ENCODE results near the gene CATSPERB. TPM values are rescaled to one million over a fixed set of nuclear protein-coding genes. Genes with fewer than 3 reads are reported as not detected.
A peak's percentile ranks its signal among the peaks of the same experiment; 100 is the strongest.

Gene CATSPERB, protein sequence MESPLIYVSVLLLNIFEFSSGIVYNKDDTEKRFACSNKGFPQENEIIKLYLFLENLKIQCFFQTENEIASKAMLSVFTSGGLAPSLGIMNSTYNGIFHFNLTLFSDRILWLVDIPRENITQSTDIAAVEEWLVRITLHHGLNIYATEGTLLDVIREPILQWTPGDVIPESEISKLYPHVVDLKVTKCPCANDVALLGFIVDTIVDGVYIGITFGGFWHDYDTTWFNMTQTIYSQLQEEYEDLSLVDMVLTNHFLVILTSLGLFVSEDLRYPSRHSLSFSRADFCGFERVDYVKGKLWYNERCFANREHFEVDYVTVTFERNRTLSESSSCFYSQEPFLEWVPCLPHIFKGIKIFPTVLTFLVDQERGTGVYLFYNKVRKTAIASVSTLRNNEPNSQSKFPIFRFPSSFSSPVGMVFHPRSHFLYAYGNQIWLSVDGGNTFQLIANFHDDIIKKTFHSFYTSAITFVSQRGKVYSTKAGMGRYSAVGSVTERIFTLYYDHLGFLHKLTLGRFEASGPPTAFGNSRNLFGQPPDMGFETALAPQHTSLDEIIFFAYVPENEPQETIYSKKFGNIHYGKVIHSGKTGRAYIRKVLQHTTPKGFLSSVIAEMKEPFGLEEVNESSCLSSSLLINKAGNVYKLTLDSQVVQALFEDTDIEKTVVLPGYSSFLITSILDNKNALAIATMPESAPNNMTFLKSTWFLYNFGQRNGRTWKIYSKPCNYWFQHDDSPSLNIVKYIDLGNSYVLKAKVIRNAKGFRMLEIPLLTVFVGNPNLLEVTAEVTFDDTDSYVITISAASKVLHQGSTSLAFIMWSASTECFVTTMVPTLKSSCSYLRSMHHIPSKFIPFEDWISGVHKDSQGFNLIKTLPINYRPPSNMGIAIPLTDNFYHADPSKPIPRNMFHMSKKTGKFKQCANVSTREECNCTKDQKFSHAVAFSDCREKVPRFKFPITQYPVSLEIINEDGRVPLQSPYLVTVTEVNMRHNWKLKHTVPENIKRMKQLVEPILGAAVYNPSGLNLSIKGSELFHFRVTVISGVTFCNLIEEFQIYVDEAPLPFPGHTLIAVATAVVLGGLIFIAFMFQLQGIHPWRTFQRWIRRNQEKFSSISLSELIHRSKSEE
- 1 to 10 TPM in 3 of 4 donors, under 1 TPM in 1; 0.29 to 4.1 (median 2.6) TPM for total RNA-seq

DNA sequence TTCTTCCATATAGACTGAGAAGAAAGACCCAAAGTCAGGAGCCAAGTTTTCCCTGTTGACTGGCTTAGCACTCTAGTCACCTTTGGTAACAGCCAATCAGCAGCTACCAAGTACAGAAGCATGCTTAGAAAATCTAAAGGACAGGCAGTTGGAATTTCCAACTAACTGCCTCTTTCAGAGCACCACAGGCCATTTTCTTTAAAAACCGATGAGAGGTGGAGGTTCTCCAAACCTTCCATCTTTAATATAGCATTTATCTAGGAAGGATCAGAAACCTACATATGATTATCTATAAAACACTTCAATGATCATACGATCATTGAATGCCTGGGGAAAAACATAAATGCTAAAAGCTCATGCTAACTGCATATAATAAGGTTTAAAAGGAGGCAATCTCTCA, at the start of gene CATSPERB:
TSS of gene CATSPERB (minus strand) at position 101 of the 400 bp plus-strand sequence. CDS start 2,607 bp downstream, outside the sequence.
- no peaks in the 10 kb centered on the region for H3K36me3 ChIP-seq
- H3K9me3 ChIP-seq: no peaks in the 10 kb centered on the region
- H3K4me1 ChIP-seq: peaks cover 0 to 15% of the 10 kb centered on the region in 2 donors
- intact Hi-C loops (cut with DNase I; ENCODE audit: low total_unique reads): no loop called here
- peak within 1 kb of the TSS; percentile 67 to 80 for H3K27ac ChIP-seq
- TF ChIP-seq, protein P1, sequence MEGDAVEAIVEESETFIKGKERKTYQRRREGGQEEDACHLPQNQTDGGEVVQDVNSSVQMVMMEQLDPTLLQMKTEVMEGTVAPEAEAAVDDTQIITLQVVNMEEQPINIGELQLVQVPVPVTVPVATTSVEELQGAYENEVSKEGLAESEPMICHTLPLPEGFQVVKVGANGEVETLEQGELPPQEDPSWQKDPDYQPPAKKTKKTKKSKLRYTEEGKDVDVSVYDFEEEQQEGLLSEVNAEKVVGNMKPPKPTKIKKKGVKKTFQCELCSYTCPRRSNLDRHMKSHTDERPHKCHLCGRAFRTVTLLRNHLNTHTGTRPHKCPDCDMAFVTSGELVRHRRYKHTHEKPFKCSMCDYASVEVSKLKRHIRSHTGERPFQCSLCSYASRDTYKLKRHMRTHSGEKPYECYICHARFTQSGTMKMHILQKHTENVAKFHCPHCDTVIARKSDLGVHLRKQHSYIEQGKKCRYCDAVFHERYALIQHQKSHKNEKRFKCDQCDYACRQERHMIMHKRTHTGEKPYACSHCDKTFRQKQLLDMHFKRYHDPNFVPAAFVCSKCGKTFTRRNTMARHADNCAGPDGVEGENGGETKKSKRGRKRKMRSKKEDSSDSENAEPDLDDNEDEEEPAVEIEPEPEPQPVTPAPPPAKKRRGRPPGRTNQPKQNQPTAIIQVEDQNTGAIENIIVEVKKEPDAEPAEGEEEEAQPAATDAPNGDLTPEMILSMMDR (IDR thresholded peaks at IDR 0.05): no peak
- TF ChIP-seq POLR2A (IDR thresholded peaks at IDR 0.05): no peak
- H3K27me3 ChIP-seq: no peaks in the 10 kb centered on the region
- no peak within 1 kb of the TSS for H3K4me3 ChIP-seq
- DNase-seq: no peak

DNA sequence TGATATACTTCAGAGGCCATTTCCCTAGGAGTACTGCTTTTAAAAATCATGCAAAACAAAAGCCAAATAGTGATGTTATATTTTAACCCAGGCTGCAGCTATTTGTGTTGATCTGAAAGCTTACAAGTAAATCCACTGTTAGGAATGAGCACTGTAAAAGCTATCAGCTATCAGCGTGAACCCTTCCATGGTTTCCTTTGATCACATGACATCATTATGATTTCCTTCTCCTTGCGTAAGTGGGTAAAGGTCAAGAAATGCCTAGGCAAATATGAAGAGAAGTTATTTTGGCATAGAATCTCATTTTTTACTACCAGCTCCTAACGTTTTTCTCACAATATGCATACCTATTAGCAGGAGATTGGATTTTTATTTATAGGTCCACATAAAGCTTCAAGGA, 48.6 kb upstream of the CATSPERB start:
- intact Hi-C loops (cut with DNase I; ENCODE audit: low total_unique reads): no loop called here
- Histone ChIP-seq H3K27ac (no peak overlapping the region), H3K4me1 (no peaks in the 10 kb centered on the region), H3K27me3 (no peaks in the 10 kb centered on the region), H3K9me3 (no peaks in the 10 kb centered on the region), H3K4me3 (no peak overlapping the region), H3K36me3 (no peaks in the 10 kb centered on the region)
- TF ChIP-seq, protein P1 (IDR thresholded peaks at IDR 0.05): no peak
- TF ChIP-seq POLR2A (IDR thresholded peaks at IDR 0.05): no peak
- no peak for DNase-seq

DNA sequence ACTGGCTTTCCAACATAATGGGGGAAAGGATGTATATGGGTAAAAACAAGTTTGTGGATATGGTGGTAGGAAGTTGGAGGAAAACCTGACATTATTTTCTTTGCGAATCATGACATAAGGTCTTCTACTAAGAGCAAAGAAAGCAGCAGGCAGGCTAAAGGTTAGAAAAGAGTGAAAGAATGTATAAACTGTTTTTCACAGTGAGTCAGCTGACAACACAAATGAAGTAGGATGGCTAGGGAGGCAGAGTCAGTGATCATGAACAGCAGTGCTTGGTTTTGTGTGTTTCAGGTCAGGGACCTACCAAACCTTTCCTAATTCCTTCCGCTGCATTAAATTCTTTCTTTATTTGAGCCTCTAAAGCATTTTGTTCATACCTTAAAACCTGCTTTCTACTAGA, 46.3 kb upstream of the CATSPERB start:
- H3K27me3 ChIP-seq: no peaks in the 10 kb centered on the region
- H3K36me3 ChIP-seq: no peaks in the 10 kb centered on the region
- DNase-seq: no peak
- H3K4me3 ChIP-seq: no peak overlapping the region
- H3K9me3 ChIP-seq: no peaks in the 10 kb centered on the region
- intact Hi-C loops (cut with DNase I; ENCODE audit: low total_unique reads): no loop called here
- H3K27ac ChIP-seq: no peak overlapping the region
- TF ChIP-seq, protein P1 (IDR thresholded peaks at IDR 0.05): no peak
- TF ChIP-seq POLR2A (IDR thresholded peaks at IDR 0.05): no peak
- no peaks in the 10 kb centered on the region for H3K4me1 ChIP-seq

DNA sequence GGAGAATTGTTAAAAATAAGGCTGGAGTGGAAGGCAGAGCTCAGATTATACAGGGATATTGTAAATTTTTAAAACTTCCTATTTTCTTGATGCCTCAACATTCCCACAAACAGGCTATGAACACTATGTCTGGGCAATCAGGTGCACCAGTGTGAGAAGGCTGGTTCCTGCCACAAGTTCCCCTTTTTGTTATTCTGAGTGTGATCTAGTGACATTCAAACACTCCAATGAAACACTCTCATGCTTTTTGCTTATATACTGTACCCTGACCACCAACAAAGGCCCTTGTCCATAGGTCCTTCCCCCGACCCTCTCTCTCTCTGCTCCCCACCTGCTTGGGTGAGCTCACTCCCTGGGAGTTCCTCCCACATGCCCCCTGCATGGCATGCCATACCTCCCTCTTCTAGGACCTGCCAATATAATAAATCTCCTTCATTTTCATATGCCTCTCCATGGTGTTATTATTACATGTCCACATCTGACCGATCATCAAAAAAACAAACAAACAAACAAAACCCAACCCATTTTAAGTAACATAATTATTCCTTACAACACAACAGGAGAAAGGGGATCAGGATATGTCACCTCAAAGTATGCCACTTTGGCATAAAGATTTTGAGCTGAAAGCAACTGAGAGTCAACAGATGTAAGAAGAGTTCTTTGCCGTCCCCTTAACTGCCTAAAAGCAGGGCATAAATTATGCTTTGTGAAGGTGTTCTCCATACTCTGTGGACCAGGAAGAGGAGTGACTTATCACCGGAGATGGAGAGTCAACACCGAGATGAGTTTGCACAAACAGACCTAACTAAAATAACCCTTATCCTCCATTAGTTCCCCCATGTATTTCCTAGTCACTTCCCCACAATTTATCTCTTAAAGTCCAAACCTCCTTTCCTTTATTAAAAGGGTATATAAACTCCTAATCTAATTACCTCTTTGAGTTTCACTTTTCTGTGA, 42.5 kb upstream of the CATSPERB start:
- DNase-seq: no peak
- intact Hi-C loops (cut with DNase I; ENCODE audit: low total_unique reads): no loop called here
- no peaks in the 10 kb centered on the region for H3K9me3 ChIP-seq
- no peak overlapping the region for H3K4me3 ChIP-seq
- no peaks in the 10 kb centered on the region for H3K36me3 ChIP-seq
- H3K4me1 ChIP-seq: peaks cover 0 to 6% of the 10 kb centered on the region in 2 donors
- TF ChIP-seq POLR2A (IDR thresholded peaks at IDR 0.05): no peak
- TF ChIP-seq, protein P1 (IDR thresholded peaks at IDR 0.05): no peak
- H3K27ac ChIP-seq: no peak overlapping the region
- no peaks in the 10 kb centered on the region for H3K27me3 ChIP-seq

All from uterus (tissue), 4 donors.